Activated CD8-positive, alpha-beta memory T cell treated with anti-CD3 and anti-CD28 coated beads, Interleukin-2, amount 10 ng/mL, durations not matched to agents 7 days and 5 days (primary cell): ENCODE measurements around the gene SCART1. TPM values are rescaled to one million over a fixed set of nuclear protein-coding genes. Genes with fewer than 3 reads are reported as not detected.
"Not testable (repeated sequence)": the region's sequence is repeated elsewhere in the genome, so short reads cannot be mapped to it uniquely, and the experiment has no call there.

Experiments used
- ATAC-seq: fragments of 150-1000 bp; cut with Tn5 transposase; one replicate; pipeline ENCODE4 v1.10.0; 2021; ENCODE audit warnings: moderate library complexity
- CTCF ChIA-PET: fragments of 350-600 bp; sonication (Branson Sonifier 250); formaldehyde crosslinking; loops from one replicate; lab custom pipeline; 2021; ENCODE audit warnings: antibody characterized with exemption; lab: Charles Lee
- DNase-seq: peaks from one replicate; pipeline ENCODE4 v3.0.0-alpha.2; 2020
- H3K27ac Mint-ChIP-seq: one replicate; pipeline ENCODE4 v1.8.0; 2021; ENCODE audit warnings: mild to moderate bottlenecking, mixed read lengths
- H3K27me3 Mint-ChIP-seq: one replicate; pipeline ENCODE4 v1.8.0; 2021; ENCODE audit warnings: mixed read lengths
- H3K36me3 Mint-ChIP-seq: one replicate; pipeline ENCODE4 v1.8.0; 2021; ENCODE audit warnings: mild to moderate bottlenecking, mixed read lengths
- H3K4me1 Mint-ChIP-seq: one replicate; pipeline ENCODE4 v1.8.0; 2021; ENCODE audit warnings: mixed read lengths
- H3K4me3 Mint-ChIP-seq: one replicate; pipeline ENCODE4 v1.8.0; 2021; ENCODE audit warnings: mild to moderate bottlenecking, moderate library complexity, mixed read lengths
- H3K9me3 Mint-ChIP-seq: one replicate; pipeline ENCODE4 v1.8.0; 2022; ENCODE audit warnings: low read depth, mixed read lengths
- total RNA-seq, 2 experiments: library from RNA; stranded (reverse); gene quantifications; one replicate each; pipeline ENCODE4 v1.2.3, GENCODE V29; 2021

SCART1 gene
- total RNA-seq, 2 experiments from 2014 or later = 0.82 to 4.8 TPM

DNA sequence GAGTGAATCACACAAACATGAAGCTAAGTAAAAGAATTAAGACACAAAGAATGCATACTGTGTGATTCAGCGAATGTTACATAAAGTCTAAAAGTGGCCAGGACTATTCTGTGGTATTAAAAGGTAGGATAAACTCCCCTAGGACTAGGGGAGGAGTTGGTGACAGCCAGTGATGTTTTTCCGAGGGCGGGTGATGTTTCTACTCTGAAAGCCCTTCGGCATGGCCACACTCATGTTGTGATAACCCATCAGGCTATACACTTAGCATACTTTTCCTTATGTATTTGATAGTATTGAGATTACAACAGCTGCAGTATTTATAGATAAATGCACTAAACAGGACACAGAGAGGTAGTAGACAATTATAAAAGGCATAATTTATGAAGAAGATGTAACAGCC is 57.7 kb downstream of the SCART1 start:
- ATAC-seq (no peak), DNase-seq (no peak)
- no peaks in the 10 kb centered on the region for H3K4me1 Mint-ChIP-seq
- H3K4me3 Mint-ChIP-seq = no peak overlapping the region
- no peak overlapping the region for H3K27ac Mint-ChIP-seq
- H3K27me3 Mint-ChIP-seq = peaks cover 63% of the 10 kb centered on the region
- H3K36me3 Mint-ChIP-seq = peaks cover 1% of the 10 kb centered on the region
- H3K9me3 Mint-ChIP-seq = no peaks in the 10 kb centered on the region
- CTCF ChIA-PET = no interaction called here

DNA sequence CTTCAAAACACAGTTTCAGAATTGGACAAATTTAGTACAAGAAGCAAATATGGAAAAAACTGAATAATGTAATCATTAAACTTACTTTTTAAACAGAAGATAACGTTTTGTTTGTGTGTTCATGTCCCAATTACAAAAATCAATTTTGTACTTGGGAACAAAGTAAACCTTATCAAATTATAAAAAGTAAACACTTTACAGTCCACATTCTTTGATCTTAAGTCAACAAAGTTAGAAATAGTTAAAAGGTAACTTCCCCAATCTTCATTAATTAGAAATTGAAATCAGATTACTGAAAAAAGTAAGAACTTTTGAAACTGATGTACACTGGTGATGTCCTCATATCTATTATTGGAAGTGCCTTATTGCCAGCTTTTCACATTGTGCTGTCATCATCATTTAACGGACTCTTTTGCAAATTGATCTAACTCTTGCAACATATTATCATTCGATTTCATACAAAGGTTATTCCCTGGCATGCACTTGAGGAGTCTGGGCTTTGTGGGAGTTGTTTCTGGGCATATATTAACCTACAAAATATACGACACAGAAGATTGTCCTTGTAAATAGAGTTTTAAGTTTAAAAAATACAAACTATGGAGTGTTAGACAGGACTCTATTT is 58.3 kb downstream of the SCART1 start:
- Mint-ChIP-seq H3K27ac (no peak overlapping the region), H3K9me3 (no peaks in the 10 kb centered on the region), H3K36me3 (peaks cover 1% of the 10 kb centered on the region), H3K4me3 (no peak overlapping the region), H3K4me1 (no peaks in the 10 kb centered on the region), H3K27me3 (peaks cover 68% of the 10 kb centered on the region)
- DNase-seq (no peak), ATAC-seq (no peak)
- CTCF ChIA-PET = interaction anchor here (1.7 kb wide), 1 partner anchor 183 kb away, joined by 4 read pairs; no protein-coding TSS in a partner anchor

DNA sequence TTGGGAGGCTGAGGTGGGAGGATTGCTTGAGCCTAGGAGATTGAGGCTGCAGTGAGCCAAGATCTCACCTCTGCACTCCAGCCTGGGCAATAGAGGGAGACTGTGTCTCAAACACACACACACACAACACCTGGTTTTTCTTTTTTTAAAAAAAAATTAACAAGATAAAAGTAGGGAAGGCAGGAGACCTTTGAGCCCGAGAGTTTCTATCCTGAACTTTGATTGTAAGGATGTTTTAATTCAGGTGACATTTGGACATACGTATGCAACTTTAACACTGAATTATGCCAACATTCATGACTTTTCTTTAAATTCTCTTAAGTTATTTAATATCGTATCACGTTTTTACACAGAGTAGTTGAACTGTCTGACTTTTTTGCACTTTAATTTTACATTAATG is 61.7 kb downstream of the SCART1 start:
- DNase-seq (no peak), ATAC-seq (no peak)
- H3K27me3 Mint-ChIP-seq = peaks cover 58% of the 10 kb centered on the region
- CTCF ChIA-PET = no interaction called here
- H3K4me3 Mint-ChIP-seq = no peak overlapping the region
- H3K27ac Mint-ChIP-seq = no peak overlapping the region
- H3K36me3 Mint-ChIP-seq = peaks cover 1% of the 10 kb centered on the region
- peaks cover 8% of the 10 kb centered on the region for H3K4me1 Mint-ChIP-seq
- no peaks in the 10 kb centered on the region for H3K9me3 Mint-ChIP-seq

GRCh38 chr10:133516057-133516456 is 62.3 kb downstream of the SCART1 start:
- Mint-ChIP-seq H3K9me3 (no peaks in the 10 kb centered on the region), H3K27me3 (peaks cover 58% of the 10 kb centered on the region), H3K27ac (no peak overlapping the region), H3K36me3 (no peaks in the 10 kb centered on the region), H3K4me3 (no peak overlapping the region), H3K4me1 (peaks cover 8% of the 10 kb centered on the region)
- ATAC-seq = no peak
- no peak for DNase-seq
- CTCF ChIA-PET = no interaction called here

DNA sequence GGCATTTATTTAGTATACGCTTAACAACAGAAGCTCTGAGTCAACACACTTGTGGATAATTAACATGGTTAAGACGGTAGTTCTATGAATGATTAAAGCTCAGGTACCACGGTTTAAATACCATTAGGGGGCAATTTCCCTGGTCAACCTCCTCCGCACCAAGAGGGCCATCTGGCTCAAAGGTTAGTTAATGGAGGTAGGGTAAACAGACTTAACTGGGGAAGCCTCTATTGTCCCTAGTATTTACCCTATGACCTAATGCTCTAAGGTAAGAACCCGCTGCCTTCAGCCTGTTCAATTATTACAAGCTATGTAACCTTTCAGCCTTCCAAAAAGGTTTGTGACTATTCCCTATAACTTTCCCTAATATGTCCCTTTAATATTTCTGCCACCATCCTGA is 64.8 kb downstream of the SCART1 start:
- H3K27me3 Mint-ChIP-seq = peaks cover 57% of the 10 kb centered on the region
- H3K9me3 Mint-ChIP-seq, H3K4me1 Mint-ChIP-seq, H3K36me3 Mint-ChIP-seq, ATAC-seq, H3K27ac Mint-ChIP-seq, DNase-seq, H3K4me3 Mint-ChIP-seq: not testable (repeated sequence)
- CTCF ChIA-PET = interaction anchor here (0.9 to 1.5 kb wide), 3 partner anchors 80 to 191 kb away, joined by 3 to 7 read pairs (median 6); no protein-coding TSS in a partner anchor

Other genes starting within 250 kb of the SCART1 start
- not detected for gene UTF1, start 223.7 kb upstream of the SCART1 start, total RNA-seq
- gene VENTX, start 216.1 kb upstream of the SCART1 start, total RNA-seq = under 1 TPM in 1 of 2 experiments, not detected in 1; 0.12 TPM
- 100 to 1,000 TPM; 142 to 173 TPM for gene ADAM8, start 177.1 kb upstream of the SCART1 start, total RNA-seq
- 10 to 100 TPM; 60.4 to 64.7 TPM for gene TUBGCP2, start 145.1 kb upstream of the SCART1 start, total RNA-seq
- 10 to 100 TPM; 50.7 to 60.1 TPM for gene ZNF511, start 145.0 kb upstream of the SCART1 start, total RNA-seq
- not detected for gene CALY, start 117.0 kb upstream of the SCART1 start, total RNA-seq
- gene PRAP1, start 106.6 kb upstream of the SCART1 start, total RNA-seq = not detected
- 10 to 100 TPM in 1 of 2 experiments, 1 to 10 TPM in 1; 9.1 to 13.1 TPM for gene FUOM, start 95.9 kb upstream of the SCART1 start, total RNA-seq
- gene ECHS1, start 80.6 kb upstream of the SCART1 start, total RNA-seq = 10 to 100 TPM; 34.0 to 50.2 TPM
- 1 to 10 TPM; 5.6 to 6.0 TPM for gene PAOX, start 74.7 kb upstream of the SCART1 start, total RNA-seq
- gene MTG1, start 59.8 kb upstream of the SCART1 start, total RNA-seq = 10 to 100 TPM; 56.0 to 64.9 TPM
- not detected for gene SPRN, start 29.3 kb upstream of the SCART1 start, total RNA-seq
- gene CYP2E1, start 73.4 kb downstream of the SCART1 start, total RNA-seq = under 1 TPM in 1 of 2 experiments, not detected in 1; 0.26 TPM
- 1 to 10 TPM; 1.4 to 2.1 TPM for gene SYCE1, start 111.6 kb downstream of the SCART1 start, total RNA-seq
- gene FRG2B, start 172.8 kb downstream of the SCART1 start, total RNA-seq = not detected